ENCODE measurements around the gene ERI3.

Gene ERI3

GRCh38 chr1:44321466-44321865, 33.6 kb downstream of the ERI3 start:
- Histone ChIP-seq H2AFZ (ENCODE audit: low read depth, low read length) (no peak overlapping the region), H3K27me3 (ENCODE audit: insufficient read depth, low read length) (no peaks in the 10 kb centered on the region), H3K4me1 (ENCODE audit: insufficient read depth, low read length) (peaks cover 6% of the 10 kb centered on the region), H3K4me3 (ENCODE audit: low read length) (no peak overlapping the region), H3K36me3 (ENCODE audit: insufficient read depth, low read length) (peaks cover 24% of the 10 kb centered on the region), H3K9me3 (ENCODE audit: low read length) (no peaks in the 10 kb centered on the region)

GRCh38 chr1:44318097-44319088, 36.7 kb downstream of the ERI3 start:
- no peaks in the 10 kb centered on the region for H3K27me3 ChIP-seq (ENCODE audit: insufficient read depth, low read length)
- no peak overlapping the region for H3K4me3 ChIP-seq (ENCODE audit: low read length)
- no peak overlapping the region for H2AFZ ChIP-seq (ENCODE audit: low read depth, low read length)
- H3K4me1 ChIP-seq (ENCODE audit: insufficient read depth, low read length), result peaks cover 19% of the 10 kb centered on the region
- no peaks in the 10 kb centered on the region for H3K9me3 ChIP-seq (ENCODE audit: low read length)
- H3K36me3 ChIP-seq (ENCODE audit: insufficient read depth, low read length), result peaks cover 25% of the 10 kb centered on the region

GRCh38 chr1:44316231-44316759, 38.8 kb downstream of the ERI3 start:
- Histone ChIP-seq H3K36me3 (ENCODE audit: insufficient read depth, low read length) (peaks cover 35% of the 10 kb centered on the region), H3K9me3 (ENCODE audit: low read length) (no peaks in the 10 kb centered on the region), H2AFZ (ENCODE audit: low read depth, low read length) (no peak overlapping the region), H3K27me3 (ENCODE audit: insufficient read depth, low read length) (no peaks in the 10 kb centered on the region), H3K4me1 (ENCODE audit: insufficient read depth, low read length) (peaks cover 27% of the 10 kb centered on the region), H3K4me3 (ENCODE audit: low read length) (no peak overlapping the region)

GRCh38 chr1:44315521-44315920, 39.5 kb downstream of the ERI3 start:
- no peaks in the 10 kb centered on the region for H3K9me3 ChIP-seq (ENCODE audit: low read length)
- H3K27me3 ChIP-seq (ENCODE audit: insufficient read depth, low read length), result no peaks in the 10 kb centered on the region
- H3K4me1 ChIP-seq (ENCODE audit: insufficient read depth, low read length), result peaks cover 27% of the 10 kb centered on the region
- peaks cover 36% of the 10 kb centered on the region for H3K36me3 ChIP-seq (ENCODE audit: insufficient read depth, low read length)
- H2AFZ ChIP-seq (ENCODE audit: low read depth, low read length), result no peak overlapping the region
- no peak overlapping the region for H3K4me3 ChIP-seq (ENCODE audit: low read length)

GRCh38 chr1:44314452-44314851, 40.6 kb downstream of the ERI3 start:
- peaks cover 27% of the 10 kb centered on the region for H3K4me1 ChIP-seq (ENCODE audit: insufficient read depth, low read length)
- no peaks in the 10 kb centered on the region for H3K27me3 ChIP-seq (ENCODE audit: insufficient read depth, low read length)
- no peak overlapping the region for H2AFZ ChIP-seq (ENCODE audit: low read depth, low read length)
- H3K4me3 ChIP-seq (ENCODE audit: low read length), result no peak overlapping the region
- H3K9me3 ChIP-seq (ENCODE audit: low read length), result no peaks in the 10 kb centered on the region
- peaks cover 43% of the 10 kb centered on the region for H3K36me3 ChIP-seq (ENCODE audit: insufficient read depth, low read length)

GRCh38 chr1:44313265-44313918, 41.7 kb downstream of the ERI3 start:
- H3K4me3 ChIP-seq (ENCODE audit: low read length), result no peak overlapping the region
- peaks cover 27% of the 10 kb centered on the region for H3K4me1 ChIP-seq (ENCODE audit: insufficient read depth, low read length)
- H3K9me3 ChIP-seq (ENCODE audit: low read length), result no peaks in the 10 kb centered on the region
- no peaks in the 10 kb centered on the region for H3K27me3 ChIP-seq (ENCODE audit: insufficient read depth, low read length)
- no peak overlapping the region for H2AFZ ChIP-seq (ENCODE audit: low read depth, low read length)
- H3K36me3 ChIP-seq (ENCODE audit: insufficient read depth, low read length), result peaks cover 43% of the 10 kb centered on the region

- Histone ChIP-seq H3K27me3 (ENCODE audit: insufficient read depth, low read length) (no peaks in the 10 kb centered on the region), H2AFZ (ENCODE audit: low read depth, low read length) (no peak overlapping the region), H3K9me3 (ENCODE audit: low read length) (no peaks in the 10 kb centered on the region), H3K36me3 (ENCODE audit: insufficient read depth, low read length) (peaks cover 45% of the 10 kb centered on the region), H3K4me1 (ENCODE audit: insufficient read depth, low read length) (peaks cover 27% of the 10 kb centered on the region), H3K4me3 (ENCODE audit: low read length) (no peak overlapping the region)
Observed at GRCh38 chr1:44312399-44313196, 42.5 kb downstream of the ERI3 start.

- no peaks in the 10 kb centered on the region for H3K9me3 ChIP-seq (ENCODE audit: low read length)
- H2AFZ ChIP-seq (ENCODE audit: low read depth, low read length), result no peak overlapping the region
- H3K27me3 ChIP-seq (ENCODE audit: insufficient read depth, low read length), result no peaks in the 10 kb centered on the region
- H3K4me3 ChIP-seq (ENCODE audit: low read length), result no peak overlapping the region
- peaks cover 57% of the 10 kb centered on the region for H3K36me3 ChIP-seq (ENCODE audit: insufficient read depth, low read length)
- peaks cover 15% of the 10 kb centered on the region for H3K4me1 ChIP-seq (ENCODE audit: insufficient read depth, low read length)
Observed at GRCh38 chr1:44310006-44310405, 45.1 kb downstream of the ERI3 start.

- Histone ChIP-seq H3K4me1 (ENCODE audit: insufficient read depth, low read length) (peaks cover 6% of the 10 kb centered on the region), H2AFZ (ENCODE audit: low read depth, low read length) (no peak overlapping the region), H3K36me3 (ENCODE audit: insufficient read depth, low read length) (peaks cover 61% of the 10 kb centered on the region), H3K4me3 (ENCODE audit: low read length) (no peak overlapping the region), H3K9me3 (ENCODE audit: low read length) (no peaks in the 10 kb centered on the region), H3K27me3 (ENCODE audit: insufficient read depth, low read length) (no peaks in the 10 kb centered on the region)
Observed at GRCh38 chr1:44305962-44306422, 49.1 kb downstream of the ERI3 start.

GRCh38 chr1:44303532-44303931, 51.5 kb downstream of the ERI3 start:
- peaks cover 44% of the 10 kb centered on the region for H3K36me3 ChIP-seq (ENCODE audit: insufficient read depth, low read length)
- H3K9me3 ChIP-seq (ENCODE audit: low read length), result no peaks in the 10 kb centered on the region
- H3K4me3 ChIP-seq (ENCODE audit: low read length), result no peak overlapping the region
- H3K4me1 ChIP-seq (ENCODE audit: insufficient read depth, low read length), result peaks cover 7% of the 10 kb centered on the region
- H2AFZ ChIP-seq (ENCODE audit: low read depth, low read length), result no peak overlapping the region
- H3K27me3 ChIP-seq (ENCODE audit: insufficient read depth, low read length), result no peaks in the 10 kb centered on the region

GRCh38 chr1:44302541-44302940, 52.5 kb downstream of the ERI3 start:
- peaks cover 12% of the 10 kb centered on the region for H3K4me1 ChIP-seq (ENCODE audit: insufficient read depth, low read length)
- H3K4me3 ChIP-seq (ENCODE audit: low read length), result no peak overlapping the region
- H3K36me3 ChIP-seq (ENCODE audit: insufficient read depth, low read length), result peaks cover 34% of the 10 kb centered on the region
- no peaks in the 10 kb centered on the region for H3K9me3 ChIP-seq (ENCODE audit: low read length)
- H2AFZ ChIP-seq (ENCODE audit: low read depth, low read length), result no peak overlapping the region
- no peaks in the 10 kb centered on the region for H3K27me3 ChIP-seq (ENCODE audit: insufficient read depth, low read length)

GRCh38 chr1:44301442-44301841, 53.6 kb downstream of the ERI3 start:
- Histone ChIP-seq H3K4me3 (ENCODE audit: low read length) (no peak overlapping the region), H3K9me3 (ENCODE audit: low read length) (no peaks in the 10 kb centered on the region), H3K36me3 (ENCODE audit: insufficient read depth, low read length) (peaks cover 23% of the 10 kb centered on the region), H3K4me1 (ENCODE audit: insufficient read depth, low read length) (peaks cover 23% of the 10 kb centered on the region), H2AFZ (ENCODE audit: low read depth, low read length) (no peak overlapping the region), H3K27me3 (ENCODE audit: insufficient read depth, low read length) (no peaks in the 10 kb centered on the region)
